Nasal cavity respiratory epithelium epithelial cell of viscerocranial mucosa (primary cell): ENCODE measurements around the gene PPP1R3F. TPM values are rescaled to one million over a fixed set of nuclear protein-coding genes. Genes with fewer than 3 reads are reported as not detected.

Experiments
- total RNA-seq: library from RNA; depleted of rRNA; stranded (reverse); fragments of >200 nt; gene quantifications from 2 replicates; pipeline ENCODE4 v1.2.3, GENCODE V29; 2014

PPP1R3F gene, protein sequence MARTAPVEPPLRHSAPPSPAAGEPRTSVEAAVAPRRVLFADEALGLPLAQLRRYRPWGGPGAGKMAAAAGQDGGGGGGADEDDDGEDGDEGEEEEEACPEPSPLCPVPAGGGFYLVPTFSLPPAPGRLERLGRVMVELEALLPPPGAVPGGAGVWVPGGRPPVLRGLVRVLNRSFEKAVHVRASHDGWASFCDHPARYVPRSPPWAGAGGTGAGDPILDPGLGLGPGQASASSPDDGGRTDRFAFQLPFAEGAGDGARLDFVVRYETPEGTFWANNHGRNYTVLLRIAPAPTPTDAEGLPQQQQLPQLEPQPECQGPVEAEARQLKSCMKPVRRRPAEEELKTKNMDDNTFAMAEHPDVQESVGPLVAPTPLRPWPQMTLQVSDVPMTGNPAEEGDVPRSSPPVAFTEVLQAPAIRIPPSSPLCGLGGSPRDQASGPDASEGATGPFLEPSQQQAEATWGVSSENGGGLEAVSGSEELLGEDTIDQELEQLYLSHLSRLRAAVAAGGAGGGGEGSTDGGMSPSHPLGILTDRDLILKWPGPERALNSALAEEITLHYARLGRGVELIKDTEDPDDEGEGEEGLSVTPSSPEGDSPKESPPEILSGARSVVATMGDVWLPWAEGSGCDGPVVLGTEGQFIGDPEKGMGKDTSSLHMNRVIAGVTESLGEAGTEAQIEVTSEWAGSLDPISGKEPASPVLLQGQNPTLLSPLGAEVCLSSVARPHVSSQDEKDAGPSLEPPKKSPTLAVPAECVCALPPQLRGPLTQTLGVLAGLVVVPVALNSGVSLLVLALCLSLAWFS
- total RNA-seq: 4.1 and 9.0 TPM in 2 replicates

DNA sequence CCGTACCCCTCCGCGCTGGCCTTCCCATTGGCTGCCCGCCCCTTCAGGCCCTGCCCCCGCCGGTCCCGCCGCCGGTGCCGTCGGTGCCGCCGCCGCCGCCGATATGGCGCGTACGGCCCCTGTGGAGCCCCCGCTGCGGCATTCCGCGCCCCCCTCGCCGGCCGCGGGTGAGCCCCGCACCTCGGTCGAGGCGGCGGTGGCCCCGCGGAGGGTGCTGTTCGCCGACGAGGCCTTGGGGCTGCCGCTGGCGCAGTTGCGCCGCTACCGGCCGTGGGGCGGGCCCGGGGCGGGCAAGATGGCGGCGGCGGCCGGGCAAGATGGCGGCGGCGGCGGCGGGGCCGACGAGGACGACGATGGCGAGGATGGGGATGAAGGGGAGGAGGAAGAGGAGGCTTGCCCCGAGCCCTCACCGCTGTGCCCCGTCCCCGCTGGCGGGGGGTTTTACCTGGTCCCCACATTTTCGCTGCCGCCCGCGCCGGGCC lies at the start of gene PPP1R3F:
Gene PPP1R3F (plus strand): TSS at position 27 of the 482 bp plus-strand sequence. CDS start 77 bp downstream, at position 104.

DNA sequence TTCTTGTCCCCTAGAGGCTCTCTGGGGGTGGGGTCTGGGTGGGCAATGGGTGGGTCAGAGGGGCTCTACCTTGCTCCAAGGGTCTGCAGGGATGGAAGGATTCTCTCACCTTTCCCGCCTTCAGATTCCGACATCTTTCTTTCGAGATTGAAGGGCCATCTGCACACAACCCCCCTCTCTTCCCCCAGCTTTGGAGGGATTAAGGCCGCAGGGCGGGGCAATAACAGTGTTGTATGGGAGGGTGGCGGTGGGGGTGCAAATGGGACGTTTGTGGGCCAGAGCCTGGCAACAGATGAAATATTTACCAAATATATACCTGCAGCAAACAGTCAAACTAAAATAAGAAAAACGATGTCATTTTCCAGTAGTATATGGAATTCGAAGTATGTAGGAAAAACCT lies 36.4 kb upstream of the PPP1R3F start, which contains the start of gene CACNA1F:
Gene CACNA1F (minus strand): TSS at position 165 of the 400 bp plus-strand sequence. CDS start 31 bp downstream, at position 134.

DNA sequence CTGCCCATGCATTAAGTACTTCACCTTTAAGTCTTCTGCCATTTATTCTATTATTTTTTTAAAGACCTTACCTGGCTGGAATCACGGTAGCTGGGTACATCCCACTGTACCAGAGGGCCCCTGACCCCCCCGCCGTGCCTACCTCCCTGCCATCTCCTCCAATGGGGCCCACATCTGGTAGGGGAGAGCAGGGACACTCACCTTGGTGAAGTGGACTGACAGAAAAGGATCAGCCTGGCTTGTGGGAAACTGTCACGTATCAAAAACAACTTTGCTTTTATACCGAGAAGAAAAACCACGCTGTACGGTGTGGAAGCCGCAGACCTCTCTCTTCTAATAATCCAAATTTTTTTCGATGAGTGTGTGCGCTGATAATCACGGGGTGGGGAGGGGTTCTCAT lies 5.1 kb upstream of the PPP1R3F start, which contains the start of gene FOXP3:
Gene FOXP3 (minus strand): TSS at position 251 of the 400 bp plus-strand sequence. CDS start 6,205 bp downstream, outside the sequence.

DNA sequence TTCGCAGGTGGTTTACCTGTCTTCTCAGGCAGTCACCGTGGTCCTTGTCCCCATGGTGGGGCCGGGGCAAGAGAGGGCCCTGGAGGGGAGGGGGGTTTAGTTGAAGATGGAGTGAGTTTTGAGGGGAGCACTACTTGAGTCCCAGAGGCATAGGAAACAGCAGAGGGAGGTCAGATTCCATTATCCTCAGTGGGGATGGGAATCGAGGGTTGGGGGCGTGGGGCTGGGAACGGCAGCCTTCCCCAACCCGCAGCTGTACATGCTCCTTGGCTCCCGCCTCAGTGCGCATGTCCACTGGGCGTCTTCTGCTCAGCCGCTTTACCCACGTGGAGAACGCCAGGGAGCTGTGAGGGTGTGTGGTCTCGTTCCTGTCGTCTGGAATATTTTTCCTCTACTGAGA lies 33.8 kb downstream of the PPP1R3F start, which contains the start of gene GAGE10:
Gene GAGE10 (plus strand): TSS at position 301 of the 400 bp plus-strand sequence. CDS start 1,214 bp downstream, outside the sequence.

DNA sequence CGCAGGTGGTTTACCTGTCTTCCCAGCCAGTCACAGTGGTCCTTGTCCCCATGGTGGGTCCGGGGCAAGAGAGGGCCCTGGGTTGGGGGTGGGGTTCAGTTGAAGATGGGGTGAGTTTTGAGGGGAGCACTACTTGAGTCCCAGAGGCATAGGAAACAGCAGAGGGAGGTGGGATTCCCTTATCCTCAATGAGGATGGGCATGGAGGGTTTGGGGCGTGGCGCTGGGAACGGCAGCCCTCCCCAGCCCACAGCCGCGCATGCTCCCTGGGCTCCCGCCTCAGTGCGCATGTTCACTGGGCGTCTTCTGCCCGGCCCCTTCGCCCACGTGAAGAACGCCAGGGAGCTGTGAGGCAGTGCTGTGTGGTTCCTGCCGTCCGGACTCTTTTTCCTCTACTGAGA lies 52.1 kb downstream of the PPP1R3F start, which contains the start of gene GAGE12J:
Gene GAGE12J (plus strand): TSS at position 301 of the 400 bp plus-strand sequence. CDS start 1,157 bp downstream, outside the sequence.

DNA sequence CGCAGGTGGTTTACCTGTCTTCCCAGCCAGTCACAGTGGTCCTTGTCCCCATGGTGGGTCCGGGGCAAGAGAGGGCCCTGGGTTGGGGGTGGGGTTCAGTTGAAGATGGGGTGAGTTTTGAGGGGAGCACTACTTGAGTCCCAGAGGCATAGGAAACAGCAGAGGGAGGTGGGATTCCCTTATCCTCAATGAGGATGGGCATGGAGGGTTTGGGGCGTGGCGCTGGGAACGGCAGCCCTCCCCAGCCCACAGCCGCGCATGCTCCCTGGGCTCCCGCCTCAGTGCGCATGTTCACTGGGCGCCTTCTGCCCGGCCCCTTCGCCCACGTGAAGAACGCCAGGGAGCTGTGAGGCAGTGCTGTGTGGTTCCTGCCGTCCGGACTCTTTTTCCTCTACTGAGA lies 61.7 kb downstream of the PPP1R3F start, which contains the start of gene GAGE13:
Gene GAGE13 (plus strand): TSS at position 301 of the 400 bp plus-strand sequence. CDS start 1,156 bp downstream, outside the sequence.

Other genes with a start within 250 kb of the PPP1R3F start
- 17.4 and 37.9 TPM in 2 replicates for gene TFE3, start 226.4 kb upstream of the PPP1R3F start, total RNA-seq
- gene CCDC120, start 210.8 kb upstream of the PPP1R3F start, total RNA-seq: 2.1 and 5.8 TPM in 2 replicates
- gene PRAF2, start 195.8 kb upstream of the PPP1R3F start, total RNA-seq: 2.1 and 5.4 TPM in 2 replicates
- 29.0 and 29.4 TPM in 2 replicates for gene WDR45, start 189.9 kb upstream of the PPP1R3F start, total RNA-seq
- 22.9 and 29.0 TPM in 2 replicates for gene GPKOW, start 146.1 kb upstream of the PPP1R3F start, total RNA-seq
- 2.3 and 2.7 TPM in 2 replicates for gene MAGIX, start 107.0 kb upstream of the PPP1R3F start, total RNA-seq
- gene PLP2, start 97.9 kb upstream of the PPP1R3F start, total RNA-seq: 17.1 and 24.4 TPM in 2 replicates
- gene PRICKLE3, start 83.4 kb upstream of the PPP1R3F start, total RNA-seq: 19.5 and 38.1 TPM in 2 replicates
- under 0.01 TPM in 1 of 2 replicates, not detected in the other for gene SYP, start 69.6 kb upstream of the PPP1R3F start, total RNA-seq
- gene CACNA1F, start 36.5 kb upstream of the PPP1R3F start, total RNA-seq: under 0.01 and 0.07 TPM in 2 replicates
- gene CCDC22, start 34.3 kb upstream of the PPP1R3F start, total RNA-seq: 11.3 and 13.9 TPM in 2 replicates
- 0.14 TPM in 1 of 2 replicates, not detected in the other for gene FOXP3, start 5.1 kb upstream of the PPP1R3F start, total RNA-seq
- gene GAGE10, start 33.9 kb downstream of the PPP1R3F start, total RNA-seq: not detected in 2 replicates
- not detected in 2 replicates for gene GAGE12J, start 52.2 kb downstream of the PPP1R3F start, total RNA-seq
- not detected in 2 replicates for gene GAGE13, start 61.8 kb downstream of the PPP1R3F start, total RNA-seq